ENCODE results near the gene UBR1.
"Not testable (repeated sequence)": the region's sequence is repeated elsewhere in the genome, so short reads cannot be mapped to it uniquely, and the experiment has no call there.

Gene UBR1

DNA sequence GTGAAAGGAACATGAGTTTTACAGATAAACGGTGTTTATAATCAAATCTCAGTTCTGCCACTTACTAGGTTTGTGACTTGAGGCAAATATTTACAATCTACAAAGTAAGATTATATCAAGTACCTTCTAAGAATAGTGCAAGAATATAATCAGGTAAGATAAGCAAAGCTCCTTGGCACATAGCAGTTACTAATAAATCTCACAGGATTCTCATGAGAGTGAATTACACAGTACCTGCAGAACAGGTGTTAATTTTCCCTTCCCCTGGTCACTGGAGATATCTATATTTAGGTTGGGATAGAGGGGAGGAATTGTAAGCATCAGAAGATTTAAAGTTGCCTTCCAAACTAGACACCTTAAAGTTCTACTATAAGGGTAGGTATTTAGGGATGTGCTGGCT, 53.0 kb downstream of the UBR1 start:
- DNase-seq (ENCODE audit: low read depth) = no peak

- no peak for DNase-seq (ENCODE audit: low read depth)
Measured at GRCh38 chr15:43048935-43049334, 56.9 kb downstream of the UBR1 start.

DNA sequence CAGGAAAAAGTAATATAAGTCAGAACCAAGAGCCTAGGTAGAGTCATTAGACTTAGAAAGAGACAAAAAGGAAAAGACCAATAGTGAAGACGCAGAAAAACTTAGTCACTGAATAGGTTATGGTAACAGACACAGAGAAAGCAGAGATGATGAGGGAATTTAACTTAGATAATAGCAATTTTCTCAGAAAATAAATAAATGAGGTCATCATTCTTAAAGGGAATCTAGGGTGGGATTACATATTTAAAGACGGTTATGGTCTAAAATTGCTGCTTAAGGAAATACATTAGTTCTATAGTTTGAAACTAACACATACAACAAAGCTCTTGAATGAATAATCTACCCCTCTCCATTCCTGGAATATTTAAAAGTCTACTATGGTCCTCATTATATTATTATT, 59.4 kb downstream of the UBR1 start:
- DNase-seq (ENCODE audit: low read depth) = no peak

DNA sequence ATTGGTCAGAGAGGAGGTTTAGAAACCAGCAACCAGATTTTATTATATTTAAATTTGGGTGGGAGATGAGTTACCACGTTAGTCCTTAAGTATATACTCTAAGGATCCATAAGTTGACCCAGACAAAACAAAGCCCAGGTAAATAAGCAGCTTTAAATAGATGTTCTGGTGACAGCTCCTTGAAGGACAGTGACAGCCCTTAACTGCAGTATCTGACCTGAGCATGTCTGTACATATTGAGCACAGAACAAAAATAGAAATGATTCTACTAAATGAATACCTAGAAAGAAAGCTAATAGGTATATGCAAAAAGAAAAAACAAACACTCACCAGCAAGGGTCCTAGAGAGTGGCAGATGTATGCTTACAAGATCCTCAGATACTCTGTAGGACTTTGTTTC, 63.0 kb downstream of the UBR1 start:
- DNase-seq (ENCODE audit: low read depth) = no peak

DNA sequence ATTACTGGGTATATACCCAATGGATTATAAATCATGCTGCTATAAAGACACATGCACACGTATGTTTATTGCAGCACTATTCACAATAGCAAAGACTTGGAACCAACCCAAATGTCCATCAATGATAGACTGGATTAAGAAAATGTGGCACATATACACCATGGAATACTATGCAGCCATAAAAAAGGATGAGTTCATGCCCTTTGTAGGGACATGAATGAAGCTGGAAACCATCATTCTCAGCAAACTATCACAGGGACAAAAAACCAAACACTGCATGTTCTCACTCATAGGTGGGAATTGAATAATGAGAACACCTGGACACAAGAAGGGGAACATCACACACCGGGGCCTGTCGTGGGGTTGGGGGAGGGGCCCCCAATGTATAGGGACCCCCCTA, 64.8 kb downstream of the UBR1 start:
- DNase-seq (ENCODE audit: low read depth) = not testable (repeated sequence)

DNA sequence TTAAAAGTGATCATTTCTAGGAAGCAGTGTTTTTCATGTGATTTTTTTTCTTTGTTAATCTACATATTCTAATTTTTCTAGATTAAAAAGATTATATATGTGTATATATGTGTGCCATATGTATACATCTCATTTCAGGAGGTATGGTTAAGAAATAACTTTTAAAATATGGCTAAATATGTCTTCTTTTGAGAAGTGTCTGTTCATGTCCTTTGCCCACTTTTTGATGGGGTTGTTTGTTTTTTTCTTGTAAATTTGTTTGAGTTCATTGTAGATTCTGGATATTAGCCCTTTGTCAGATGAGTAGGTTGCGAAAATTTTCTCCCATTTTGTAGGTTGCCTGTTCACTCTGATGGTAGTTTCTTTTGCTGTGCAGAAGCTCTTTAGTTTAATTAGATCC, 70.6 kb downstream of the UBR1 start:
- not testable (repeated sequence) for DNase-seq (ENCODE audit: low read depth)

DNA sequence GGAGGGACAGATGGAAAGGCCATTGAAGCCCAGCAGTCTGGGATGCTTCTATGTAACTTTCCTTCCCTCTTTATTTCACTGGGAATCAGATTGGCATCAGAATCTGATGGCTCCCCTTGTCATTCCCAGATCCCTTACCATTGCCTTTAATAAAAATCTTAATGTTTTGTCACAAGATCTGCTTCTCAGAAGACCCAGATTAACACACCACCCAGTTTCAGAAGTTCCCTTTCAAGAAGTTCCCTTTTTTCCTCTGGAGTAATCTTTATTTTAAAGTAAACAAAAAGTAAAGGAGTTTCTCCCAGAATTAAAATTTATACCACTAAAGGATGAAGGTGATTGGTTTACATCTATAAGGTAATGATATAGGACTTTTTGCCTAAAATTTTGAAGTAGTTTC, 76.4 kb downstream of the UBR1 start:
- DNase-seq (ENCODE audit: low read depth) = no peak

DNA sequence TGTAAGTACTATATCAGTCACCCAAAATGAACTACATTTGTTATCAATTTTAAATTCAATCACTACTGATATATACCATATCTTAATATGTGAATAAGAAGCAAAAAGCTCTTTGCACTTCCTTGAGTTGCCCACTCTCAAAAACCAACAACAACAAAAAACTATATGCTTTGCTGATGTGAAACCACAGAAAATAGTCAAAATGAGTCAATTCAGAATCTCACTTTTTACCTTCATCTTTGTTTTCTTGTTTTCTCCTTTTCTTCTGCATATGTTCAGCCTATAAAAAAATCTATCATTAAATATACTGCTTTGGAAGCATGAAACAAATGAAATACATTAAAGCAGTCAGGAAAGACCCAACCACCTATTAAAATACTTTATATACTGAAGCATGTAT, 80.7 kb downstream of the UBR1 start:
- no peak for DNase-seq (ENCODE audit: low read depth)

DNA sequence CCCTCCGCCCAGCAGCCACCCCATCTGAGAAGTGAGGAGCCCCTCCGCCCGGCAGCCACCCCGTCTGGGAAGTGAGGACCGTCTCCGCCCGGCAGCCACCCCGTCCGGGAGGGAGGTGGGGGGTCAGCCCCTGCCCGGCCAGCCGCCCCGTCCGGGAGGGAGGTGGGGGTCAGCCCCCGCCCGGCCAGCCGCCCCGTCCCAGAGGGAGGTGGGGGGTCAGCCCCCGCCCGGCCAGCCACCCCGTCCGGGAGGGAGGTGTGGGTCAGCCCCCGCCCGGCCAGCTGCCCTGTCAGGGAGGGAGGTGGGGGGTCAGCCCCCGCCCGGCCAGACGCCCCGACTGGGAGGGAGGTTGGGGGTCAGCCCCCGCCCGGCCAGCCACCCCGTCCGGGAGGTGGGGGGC, 91.2 kb downstream of the UBR1 start:
- not testable (repeated sequence) for DNase-seq (ENCODE audit: low read depth)

DNA sequence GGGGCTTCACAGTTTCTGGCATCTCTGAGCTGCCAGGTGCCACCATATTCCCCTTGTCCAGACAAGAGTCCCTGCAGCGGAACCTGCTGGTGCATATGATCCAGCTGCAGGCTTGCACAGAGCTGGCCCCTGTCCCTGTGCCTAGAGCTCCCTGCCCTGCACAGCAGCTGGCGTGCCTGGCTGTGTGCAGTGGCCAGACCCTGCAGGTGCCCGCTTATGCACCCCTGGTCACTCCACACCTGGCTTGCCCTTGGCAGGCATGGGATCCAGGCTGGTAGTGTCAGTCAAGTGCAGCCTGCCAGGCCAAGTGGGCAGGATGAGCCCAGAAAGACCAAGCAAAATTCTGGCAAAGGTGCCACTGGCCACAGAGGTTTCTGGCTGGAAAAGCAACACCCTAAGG, 96.6 kb downstream of the UBR1 start:
- no peak for DNase-seq (ENCODE audit: low read depth)

DNA sequence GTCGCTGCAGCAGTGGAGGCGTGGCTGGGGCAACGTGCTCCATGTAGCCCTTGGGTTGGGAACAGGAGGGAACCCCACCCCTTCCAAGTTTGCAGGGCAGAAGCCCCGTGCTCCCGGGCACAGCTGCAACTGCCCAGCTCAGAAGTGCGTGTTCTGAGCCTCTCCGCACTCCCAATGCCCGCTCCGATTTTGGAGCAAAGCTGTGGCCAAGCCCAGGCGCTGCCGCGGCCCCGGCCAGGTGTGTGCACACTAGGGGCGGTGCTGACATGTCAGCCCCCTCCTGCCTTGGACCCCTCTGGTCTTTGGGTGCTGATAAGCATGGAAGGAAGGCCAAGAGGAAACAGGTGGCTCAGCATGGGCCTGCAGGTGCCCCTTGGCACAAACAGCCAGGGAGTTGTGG, 97.7 kb downstream of the UBR1 start:
- no peak for DNase-seq (ENCODE audit: low read depth)

- DNase-seq (ENCODE audit: low read depth) = no peak
Measured at GRCh38 chr15:43007551-43007950, 98.3 kb downstream of the UBR1 start.

GRCh38 chr15:43006991-43007390, 98.8 kb downstream of the UBR1 start:
- DNase-seq (ENCODE audit: low read depth) = no peak

DNA sequence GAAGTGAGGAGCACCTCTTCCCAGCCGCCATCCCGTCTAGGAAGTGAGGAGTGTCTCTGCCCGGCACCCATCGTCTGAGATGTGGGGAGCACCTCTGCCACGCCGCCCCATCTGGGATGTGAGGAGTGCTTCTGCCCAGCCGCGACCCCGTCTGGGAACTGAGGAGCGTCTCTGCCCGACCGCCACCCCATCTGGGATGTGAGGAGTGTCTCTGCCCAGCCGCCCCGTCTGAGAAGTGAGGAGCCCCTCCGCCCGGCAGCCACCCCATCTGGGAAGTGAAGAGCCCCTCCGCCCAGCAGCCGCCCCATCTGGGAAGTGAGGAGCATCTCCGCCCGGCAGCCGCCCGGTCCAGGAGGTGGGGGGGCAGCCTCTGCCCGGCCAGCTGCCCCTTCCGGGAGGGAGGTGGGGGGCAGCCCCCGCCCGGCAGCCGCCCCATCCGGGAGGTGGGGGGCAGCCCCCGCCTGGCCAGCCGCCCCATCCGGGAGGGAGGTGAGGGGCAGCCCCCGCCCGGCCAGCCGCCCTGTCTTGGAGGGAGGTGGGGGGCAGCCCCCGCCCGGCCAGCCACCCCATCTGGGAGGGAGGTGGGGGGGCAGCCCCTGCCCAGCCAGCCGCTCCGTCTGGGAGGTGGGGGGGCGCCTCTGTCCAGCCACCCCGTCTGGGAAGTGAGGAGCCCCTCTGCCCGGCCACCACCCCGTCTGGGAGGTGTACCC, 100.8 kb downstream of the UBR1 start:
- not testable (repeated sequence) for DNase-seq (ENCODE audit: low read depth)

- no peak for DNase-seq (ENCODE audit: low read depth)
Measured at GRCh38 chr15:42999201-42999779, 106.5 kb downstream of the UBR1 start.

DNA sequence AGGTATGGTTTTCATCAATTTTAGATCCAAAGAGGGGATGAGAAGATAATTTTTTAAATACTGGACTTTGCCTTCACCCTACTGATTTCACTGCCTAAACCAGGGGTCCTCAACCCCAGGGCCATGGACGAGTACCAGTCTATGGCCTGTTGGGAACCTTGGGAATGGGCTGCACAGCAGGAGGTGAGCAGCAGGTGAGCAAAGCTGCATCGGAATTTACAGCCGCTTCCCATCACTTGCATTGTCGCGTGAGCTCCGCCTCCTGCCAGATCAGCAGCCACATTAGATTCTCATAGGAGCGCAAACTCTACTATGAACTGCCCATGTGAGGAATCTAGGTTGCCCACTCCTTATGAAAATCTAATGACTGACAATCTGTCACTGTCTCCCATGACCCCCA, 109.0 kb downstream of the UBR1 start:
- DNase-seq (ENCODE audit: low read depth) = no peak

DNA sequence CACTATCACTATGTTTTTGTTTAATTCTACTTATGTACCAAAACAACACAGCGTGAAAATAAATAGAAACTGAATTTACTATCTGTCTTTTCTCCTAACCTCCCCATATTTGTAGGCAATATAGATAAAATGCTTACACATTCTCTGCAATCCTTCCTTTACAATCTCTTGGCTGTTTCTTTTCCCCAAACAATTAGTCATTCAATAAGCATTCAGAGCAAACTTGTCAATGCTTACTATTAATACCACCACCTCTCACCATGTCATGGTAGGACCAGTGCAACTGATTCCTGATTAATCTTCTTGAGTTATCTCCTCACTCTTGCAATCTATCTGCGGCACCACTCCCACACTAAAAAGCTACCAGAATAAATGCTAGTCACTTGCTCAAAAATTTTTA, 111.3 kb downstream of the UBR1 start:
- no peak for DNase-seq (ENCODE audit: low read depth)

GRCh38 chr15:42992626-42993025, 113.2 kb downstream of the UBR1 start:
- DNase-seq (ENCODE audit: low read depth) = no peak

GRCh38 chr15:42986693-42987342, 119.0 kb downstream of the UBR1 start:
- DNase-seq (ENCODE audit: low read depth) = no peak

GRCh38 chr15:42984493-42985034, 121.3 kb downstream of the UBR1 start:
- no peak for DNase-seq (ENCODE audit: low read depth)

GRCh38 chr15:42979113-42979512, 126.7 kb downstream of the UBR1 start:
- DNase-seq (ENCODE audit: low read depth) = not testable (repeated sequence)

DNA sequence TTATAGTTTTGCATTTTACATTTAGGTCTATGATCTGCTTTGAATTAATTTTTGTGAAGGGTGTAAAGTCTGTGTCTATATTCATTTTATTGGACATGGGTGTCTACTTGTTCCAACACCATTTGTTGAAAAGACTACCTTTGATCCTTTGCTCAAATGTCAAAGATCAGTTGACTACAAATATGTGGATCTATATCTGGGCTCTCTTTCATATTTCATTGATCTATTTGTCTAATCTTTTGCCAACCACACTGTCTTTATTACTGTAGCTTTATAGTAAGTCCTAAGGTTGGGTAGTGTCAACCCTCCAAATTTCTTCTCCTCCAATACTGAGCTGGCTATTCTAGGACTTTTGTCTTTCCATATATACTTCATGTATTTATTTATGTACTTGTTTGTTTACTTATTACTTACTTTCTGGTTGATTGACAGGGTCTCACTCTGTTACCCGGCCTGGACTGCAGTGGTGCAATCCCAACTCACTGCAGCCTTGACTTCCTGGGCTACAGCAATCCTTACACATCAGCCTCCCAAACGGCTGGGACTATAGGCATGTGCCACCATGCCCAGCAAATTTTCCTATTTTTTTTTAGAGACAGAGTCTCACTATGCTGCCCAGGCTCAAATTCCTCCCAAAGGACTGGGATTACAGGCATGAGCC, 131.5 kb downstream of the UBR1 start:
- no peak for DNase-seq (ENCODE audit: low read depth)

- no peak for DNase-seq (ENCODE audit: low read depth)
Measured at GRCh38 chr15:42973114-42973513, 132.7 kb downstream of the UBR1 start.
